Adipocyte (in vitro differentiated cells): ENCODE measurements around the gene CHCHD4.
"Not testable (repeated sequence)": the region's sequence is repeated elsewhere in the genome, so short reads cannot be mapped to it uniquely, and the experiment has no call there.

Source experiments
- DNase-seq: peaks from one replicate; pipeline ENCODE4 v3.0.0-alpha.2; 2015; ENCODE audit warnings: low read depth
- H3K27me3 ChIP-seq: replicated peaks from 2 replicates; pipeline ENCODE4 v1.7.0; 2013; ENCODE audit warnings: mild to moderate bottlenecking, low read length, moderate library complexity; ENCODE audit not compliant: control insufficient read depth, insufficient read depth
- H3K36me3 ChIP-seq: 2 replicates; pipeline ENCODE4 v1.7.0; 2013; ENCODE audit warnings: low read length, mild to moderate bottlenecking, moderate library complexity; ENCODE audit not compliant: control insufficient read depth, insufficient read depth, severe bottlenecking
- H3K4me1 ChIP-seq: 2 replicates; pipeline ENCODE4 v1.7.0; 2013; ENCODE audit warnings: mild to moderate bottlenecking, low read length, moderate library complexity; ENCODE audit not compliant: control insufficient read depth, insufficient read depth
- H3K4me3 ChIP-seq: 2 replicates; pipeline ENCODE4 v1.7.0; 2013; ENCODE audit warnings: mild to moderate bottlenecking, low read length, moderate library complexity
- H3K9ac ChIP-seq: 2 replicates; pipeline ENCODE4 v1.7.0; 2013; ENCODE audit warnings: mild to moderate bottlenecking, low read length, moderate library complexity
- H3K9me3 ChIP-seq: 2 replicates; pipeline ENCODE4 v1.7.0; 2013; ENCODE audit warnings: mild to moderate bottlenecking, low read length, moderate library complexity; ENCODE audit not compliant: control insufficient read depth

Gene CHCHD4

GRCh38 chr3:14117468-14118399, 6.9 kb downstream of the CHCHD4 start:
- H3K27me3 ChIP-seq, result no peaks in the 10 kb centered on the region
- H3K9ac ChIP-seq, result no peak overlapping the region
- H3K4me1 ChIP-seq, result peaks cover 7% of the 10 kb centered on the region
- DNase-seq, result no peak
- peaks cover 33% of the 10 kb centered on the region for H3K36me3 ChIP-seq
- H3K9me3 ChIP-seq, result no peaks in the 10 kb centered on the region
- H3K4me3 ChIP-seq, result no peak overlapping the region

DNA sequence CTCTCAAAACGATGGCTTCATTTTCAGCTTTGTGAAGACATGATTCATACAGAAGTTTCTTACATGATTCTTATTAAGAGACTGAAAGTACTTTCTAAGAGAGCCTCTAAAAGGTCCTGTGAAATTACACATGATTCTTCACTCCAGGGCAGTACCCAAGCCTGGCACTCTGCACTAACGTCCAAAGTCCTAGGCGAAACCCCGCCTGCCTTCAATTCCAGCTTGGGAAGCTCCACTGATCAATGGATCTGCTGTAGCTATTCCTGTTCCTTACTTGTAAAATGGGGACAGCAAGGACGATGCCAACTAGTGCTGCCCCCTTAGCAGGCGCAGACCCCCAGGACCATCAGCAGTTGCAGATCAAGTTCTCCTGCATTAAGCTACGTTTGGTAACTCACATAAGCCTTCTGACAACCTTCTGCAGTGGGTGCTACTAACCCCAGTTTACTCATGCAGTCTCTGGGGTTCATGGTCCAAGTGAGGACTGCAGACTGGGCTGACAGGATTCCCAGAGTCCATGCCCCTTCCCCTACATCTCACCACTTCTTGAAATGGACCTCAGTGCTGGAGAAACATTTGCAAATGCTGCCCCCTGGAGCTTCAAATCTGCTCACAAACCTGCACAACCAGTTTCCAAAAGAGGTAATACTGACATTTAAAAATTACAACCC, 10.6 kb downstream of the CHCHD4 start:
- peaks cover 7% of the 10 kb centered on the region for H3K4me1 ChIP-seq
- no peak overlapping the region for H3K9ac ChIP-seq
- no peaks in the 10 kb centered on the region for H3K27me3 ChIP-seq
- no peaks in the 10 kb centered on the region for H3K9me3 ChIP-seq
- no peak for DNase-seq
- H3K4me3 ChIP-seq, result no peak overlapping the region
- H3K36me3 ChIP-seq, result peaks cover 38% of the 10 kb centered on the region

- Histone ChIP-seq H3K4me3 (no peak overlapping the region), H3K9me3 (no peaks in the 10 kb centered on the region), H3K27me3 (no peaks in the 10 kb centered on the region), H3K9ac (no peak overlapping the region), H3K36me3 (peaks cover 32% of the 10 kb centered on the region), H3K4me1 (no peaks in the 10 kb centered on the region)
- no peak for DNase-seq
These were observed 14.0 kb downstream of the CHCHD4 start for GRCh38 chr3:14110699-14111098.

- not testable (repeated sequence) for H3K4me3 ChIP-seq, H3K4me1 ChIP-seq, H3K9me3 ChIP-seq, DNase-seq, H3K9ac ChIP-seq, H3K27me3 ChIP-seq
- peaks cover 23% of the 10 kb centered on the region for H3K36me3 ChIP-seq
These were observed 14.8 kb downstream of the CHCHD4 start for GRCh38 chr3:14109821-14110220.

DNA sequence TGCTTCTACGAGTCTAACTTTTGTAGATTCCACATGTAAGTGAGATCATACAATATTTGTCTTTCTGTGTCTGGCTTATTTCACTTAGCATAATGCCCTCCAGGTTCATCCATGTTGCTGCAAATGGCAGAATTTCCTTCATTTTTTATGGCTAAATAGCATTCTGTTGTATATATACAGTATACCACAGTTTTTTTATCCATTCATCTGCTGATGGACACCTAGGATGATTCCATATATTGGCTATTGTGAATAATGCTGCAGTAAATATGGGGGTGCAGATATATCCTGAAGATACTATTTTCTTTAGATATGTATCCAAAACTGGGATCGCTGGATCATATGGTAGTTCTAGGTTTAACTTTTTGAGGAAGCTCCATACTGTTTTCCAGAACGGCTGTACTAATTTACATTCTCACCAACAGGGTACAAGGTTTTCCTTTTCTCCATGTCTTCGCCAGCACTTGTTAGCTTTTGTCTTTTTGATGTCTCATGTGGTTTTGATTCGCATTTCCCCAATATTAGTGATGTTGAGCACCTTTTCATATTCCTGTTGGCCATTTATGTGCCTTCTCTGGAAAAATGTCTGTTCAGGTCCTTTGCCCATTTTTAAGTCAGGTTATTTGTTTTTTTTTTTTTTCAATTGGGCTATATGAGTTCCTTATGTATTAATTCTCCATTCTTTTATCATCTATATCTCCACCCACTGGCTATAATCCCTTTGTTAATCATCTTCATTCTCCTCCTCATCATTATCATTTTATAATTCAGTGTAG, 26.9 kb downstream of the CHCHD4 start:
- Histone ChIP-seq H3K9ac (no peak overlapping the region), H3K36me3 (no peaks in the 10 kb centered on the region), H3K9me3 (no peaks in the 10 kb centered on the region), H3K27me3 (no peaks in the 10 kb centered on the region), H3K4me1 (no peaks in the 10 kb centered on the region), H3K4me3 (no peak overlapping the region)
- DNase-seq, result no peak

GRCh38 chr3:14096742-14097141, 27.9 kb downstream of the CHCHD4 start:
- no peaks in the 10 kb centered on the region for H3K27me3 ChIP-seq
- no peak overlapping the region for H3K4me3 ChIP-seq
- H3K4me1 ChIP-seq, result no peaks in the 10 kb centered on the region
- H3K36me3 ChIP-seq, result no peaks in the 10 kb centered on the region
- H3K9ac ChIP-seq, result no peak overlapping the region
- no peak for DNase-seq
- H3K9me3 ChIP-seq, result no peaks in the 10 kb centered on the region

DNA sequence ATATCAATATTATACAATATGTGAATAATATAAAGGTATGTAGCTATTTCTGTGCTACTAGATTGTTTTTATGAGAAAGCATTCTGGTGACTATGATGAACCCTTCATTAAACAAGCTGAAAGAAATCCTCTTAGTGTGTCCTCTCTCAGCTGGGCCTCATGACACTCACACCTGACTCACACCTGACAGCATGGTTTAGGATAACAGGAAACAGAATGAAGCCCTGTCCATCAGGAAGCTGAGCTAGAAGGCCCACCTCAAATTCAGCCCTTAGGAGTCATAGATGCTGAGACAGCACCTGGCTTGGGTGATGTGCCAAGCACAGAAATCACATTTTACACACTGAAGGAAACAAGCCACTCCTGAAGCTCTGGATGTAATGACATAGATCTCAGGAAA, 30.8 kb downstream of the CHCHD4 start:
- Histone ChIP-seq H3K4me3 (no peak overlapping the region), H3K27me3 (no peaks in the 10 kb centered on the region), H3K9ac (no peak overlapping the region), H3K9me3 (no peaks in the 10 kb centered on the region), H3K4me1 (no peaks in the 10 kb centered on the region), H3K36me3 (no peaks in the 10 kb centered on the region)
- DNase-seq, result no peak

GRCh38 chr3:14092464-14092863, 32.2 kb downstream of the CHCHD4 start:
- Histone ChIP-seq H3K36me3 (no peaks in the 10 kb centered on the region), H3K4me3 (no peak overlapping the region), H3K27me3 (no peaks in the 10 kb centered on the region), H3K4me1 (no peaks in the 10 kb centered on the region), H3K9ac (no peak overlapping the region), H3K9me3 (peaks cover 9% of the 10 kb centered on the region)
- DNase-seq, result no peak

DNA sequence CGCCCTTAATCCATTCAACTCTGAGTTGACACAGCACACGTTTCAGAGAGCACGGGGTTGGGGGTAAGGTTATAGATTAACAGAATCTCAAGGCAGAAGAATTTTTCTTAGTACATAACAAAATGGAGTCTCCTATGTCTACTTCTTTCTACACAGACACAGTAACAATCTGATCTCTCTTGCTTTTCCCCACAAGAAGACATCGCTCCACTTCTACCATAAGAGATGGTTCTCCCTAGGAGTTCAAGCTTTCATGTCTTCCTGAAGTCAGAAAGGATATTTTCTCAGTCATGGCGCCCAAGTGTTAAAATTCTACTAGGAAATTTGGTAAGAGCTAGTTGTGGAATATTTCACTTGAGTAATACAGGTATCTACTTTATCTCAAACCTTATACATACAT, 32.7 kb downstream of the CHCHD4 start:
- H3K27me3 ChIP-seq, H3K9ac ChIP-seq, H3K4me1 ChIP-seq, H3K4me3 ChIP-seq, DNase-seq, H3K9me3 ChIP-seq, H3K36me3 ChIP-seq: not testable (repeated sequence)

- not testable (repeated sequence) for H3K27me3 ChIP-seq, H3K4me1 ChIP-seq, H3K9ac ChIP-seq, H3K36me3 ChIP-seq, H3K4me3 ChIP-seq, H3K9me3 ChIP-seq, DNase-seq
These were observed 37.2 kb downstream of the CHCHD4 start for GRCh38 chr3:14087461-14087860.

DNA sequence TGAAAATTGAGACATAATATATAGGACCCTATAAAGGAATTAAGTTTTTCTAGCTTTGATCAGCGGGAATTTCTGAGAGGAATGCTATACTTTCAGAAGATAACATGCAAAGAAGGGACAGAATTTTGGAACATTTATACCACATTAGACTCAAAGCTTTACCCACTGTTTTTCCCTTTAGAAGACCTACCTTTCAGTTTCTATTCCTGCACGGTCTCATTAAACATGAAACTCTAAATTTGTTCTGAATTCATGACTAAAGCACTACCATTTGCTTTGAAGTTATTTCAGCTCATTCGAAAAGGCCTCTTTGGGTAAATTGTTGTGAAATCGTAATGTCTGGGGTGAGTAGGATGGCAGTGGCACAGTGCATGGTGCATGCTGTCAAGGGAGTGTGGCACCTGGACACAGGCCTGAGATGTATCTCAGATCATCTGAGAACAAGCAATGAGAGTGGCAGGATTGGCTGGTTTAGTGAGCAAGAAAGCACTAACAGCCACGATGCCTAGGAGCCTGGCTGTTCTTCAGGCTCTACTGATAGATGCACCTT, 42.5 kb downstream of the CHCHD4 start:
- Histone ChIP-seq H3K27me3 (no peaks in the 10 kb centered on the region), H3K9me3 (peaks cover 4% of the 10 kb centered on the region), H3K9ac (no peak overlapping the region), H3K4me1 (no peaks in the 10 kb centered on the region), H3K36me3 (no peaks in the 10 kb centered on the region), H3K4me3 (no peak overlapping the region)
- DNase-seq, result no peak
